ENCODE measurements around the gene FER.
"Not testable (repeated sequence)": the region's sequence is repeated elsewhere in the genome, so short reads cannot be mapped to it uniquely, and the experiment has no call there.

Gene FER

DNA sequence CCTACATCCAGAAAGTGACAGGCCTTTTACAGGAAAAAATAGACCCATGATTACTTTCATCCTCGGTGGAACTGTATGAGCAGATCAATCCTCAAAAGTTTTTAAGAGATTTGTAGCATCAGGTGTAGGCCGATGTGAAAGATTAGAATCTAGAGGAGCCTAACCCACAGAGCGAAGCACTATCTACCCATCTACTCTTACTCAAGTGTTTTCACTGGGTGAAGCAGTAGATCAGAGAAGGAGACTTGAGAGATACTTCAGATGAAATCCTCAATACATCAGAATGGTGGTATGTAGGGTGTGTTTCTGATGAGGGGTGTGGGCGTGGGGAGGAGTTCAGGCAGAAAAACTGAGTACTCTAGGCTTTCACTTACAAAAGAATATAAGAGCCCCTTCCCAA, 192.8 kb downstream of the FER start:
- Histone ChIP-seq H3K4me3 (no peak overlapping the region), H3K27ac (no peak overlapping the region)

DNA sequence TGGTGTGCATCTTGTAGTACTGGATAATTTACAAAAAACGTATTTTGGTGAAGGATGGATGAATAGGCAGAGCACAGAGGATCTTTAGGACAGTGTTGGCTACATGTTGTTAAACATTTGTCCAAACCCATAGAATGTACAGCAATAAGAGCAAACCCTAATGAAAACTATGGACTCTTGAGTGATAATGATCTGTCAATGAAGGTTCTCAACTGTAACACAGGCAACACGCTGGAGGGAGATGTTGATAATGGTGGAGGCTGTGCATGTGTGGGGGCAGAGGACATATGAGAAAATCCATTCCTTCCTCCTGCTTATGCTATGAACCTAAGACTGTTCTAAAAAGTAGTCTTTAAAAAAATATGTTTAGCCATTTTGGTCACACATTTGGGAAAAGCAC, 194.0 kb downstream of the FER start:
- Histone ChIP-seq H3K4me3 (no peak overlapping the region), H3K27ac (no peak overlapping the region)

DNA sequence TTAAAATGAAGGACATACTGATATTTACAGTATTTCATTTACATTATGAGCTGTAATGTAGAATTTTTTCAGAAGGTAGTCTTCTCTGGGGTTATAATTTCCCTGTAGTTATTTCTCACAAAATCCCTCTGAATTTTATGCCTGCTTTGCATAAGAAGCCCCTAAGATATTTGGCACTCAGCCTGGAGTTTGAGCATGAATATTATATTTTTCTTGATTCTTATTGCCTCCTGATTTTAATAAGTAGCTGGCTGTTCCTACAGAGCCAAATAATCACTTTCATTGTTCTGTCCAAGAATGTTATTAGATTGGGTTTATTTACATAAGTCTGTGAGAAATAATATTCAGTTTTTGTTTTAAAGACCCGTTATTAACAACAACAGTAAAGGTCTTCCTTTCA, 195.0 kb downstream of the FER start:
- peak overlapping the region in 1 of 21 experiments; percentile 21 for H3K27ac ChIP-seq
- H3K4me3 ChIP-seq = no peak overlapping the region

DNA sequence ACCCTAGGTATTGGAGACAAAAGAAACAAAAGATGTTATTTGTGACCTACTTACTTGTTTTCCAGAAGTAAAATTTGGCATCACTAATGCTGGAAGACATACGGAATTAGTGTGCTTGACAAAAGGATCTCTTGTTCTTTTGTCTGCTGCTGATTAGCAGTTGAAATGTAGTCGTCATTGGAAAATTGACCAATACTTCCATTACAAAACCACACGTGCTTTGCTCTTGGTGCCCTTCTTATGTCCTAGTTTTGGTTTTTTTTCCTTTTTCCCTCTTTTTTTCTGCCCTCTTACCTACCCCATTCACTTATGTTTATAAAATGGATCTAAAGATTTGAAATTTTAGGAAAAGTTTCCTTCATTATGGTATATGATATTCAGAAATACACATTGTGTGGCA, 197.4 kb downstream of the FER start:
- H3K4me3 ChIP-seq = no peak overlapping the region
- H3K27ac ChIP-seq = no peak overlapping the region

DNA sequence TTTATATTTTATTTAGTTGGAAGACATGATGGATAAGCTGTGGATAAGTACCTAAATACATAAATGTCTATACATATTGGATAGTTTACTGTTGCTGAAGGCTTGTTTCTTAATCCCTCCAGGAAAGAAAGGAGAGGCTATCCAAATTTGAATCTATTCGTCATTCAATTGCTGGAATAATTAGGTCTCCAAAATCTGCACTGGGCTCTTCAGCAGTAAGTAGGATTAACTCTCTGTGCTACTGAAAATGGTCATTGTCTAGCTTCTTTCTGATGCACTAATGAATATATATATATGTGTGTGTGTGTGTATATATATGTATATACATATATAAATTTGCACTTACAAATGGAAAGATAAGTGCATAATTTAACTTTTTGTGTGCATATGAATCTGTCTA, 198.3 kb downstream of the FER start:
- Histone ChIP-seq H3K4me3 (no peak overlapping the region), H3K27ac (no peak overlapping the region)

DNA sequence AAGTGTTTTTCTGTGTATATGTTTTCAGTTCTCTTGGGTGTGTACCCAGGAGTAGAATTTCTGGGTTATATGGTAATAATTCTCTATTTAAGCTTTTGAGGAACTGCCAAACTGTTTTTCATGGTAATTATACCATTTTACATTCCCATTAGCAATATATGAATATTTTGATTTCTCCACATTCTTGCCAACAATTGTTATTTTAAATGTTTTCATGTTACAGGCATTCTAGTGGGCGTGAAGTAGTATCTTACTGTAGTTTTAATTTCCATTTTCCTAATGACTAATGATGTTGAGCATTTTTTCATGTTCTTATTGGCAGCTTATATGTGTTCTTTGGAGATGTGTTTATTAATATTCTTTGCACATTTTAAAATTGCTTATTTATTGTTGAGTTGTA, 199.5 kb downstream of the FER start:
- no peak overlapping the region for H3K4me3 ChIP-seq
- no peak overlapping the region for H3K27ac ChIP-seq

DNA sequence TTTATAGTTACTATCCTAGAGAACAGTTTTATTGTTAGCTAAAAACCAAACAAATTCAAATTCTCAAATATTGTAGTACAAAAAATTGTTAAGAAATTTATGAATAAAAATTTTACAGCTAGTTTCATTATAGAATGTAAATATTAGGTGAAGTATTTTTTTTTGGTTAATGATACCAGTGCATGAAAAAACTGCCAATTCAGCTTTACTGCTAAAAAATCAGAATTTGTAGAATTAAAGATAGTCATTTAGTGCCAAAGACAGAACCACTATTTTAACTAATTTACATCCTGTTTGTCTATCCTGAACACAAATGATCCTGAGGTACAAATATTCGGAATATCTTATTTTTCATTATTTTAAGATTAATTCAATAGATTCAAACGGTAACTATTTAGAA, 202.6 kb downstream of the FER start:
- Histone ChIP-seq H3K27ac (no peak overlapping the region), H3K4me3 (no peak overlapping the region)

DNA sequence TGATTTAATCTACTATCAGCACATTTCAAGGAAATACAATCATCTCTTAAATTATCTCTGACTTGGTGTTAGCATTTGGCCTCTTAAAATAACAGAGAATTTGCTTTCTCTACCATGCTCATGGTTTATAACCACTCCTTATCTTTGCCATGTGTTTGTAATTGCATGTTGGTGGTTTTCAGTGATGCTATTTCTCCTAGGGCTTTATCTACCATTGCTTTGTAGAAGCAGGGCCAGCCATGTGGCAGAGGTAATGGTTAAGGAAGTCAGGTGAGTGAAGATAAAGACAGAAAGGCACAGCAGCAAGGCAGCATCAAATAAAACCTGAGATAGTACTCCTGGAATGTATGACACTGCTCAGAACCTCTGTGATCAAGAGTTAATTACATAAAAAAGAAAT, 206.2 kb downstream of the FER start:
- Histone ChIP-seq H3K4me3 (no peak overlapping the region), H3K27ac (no peak overlapping the region)

DNA sequence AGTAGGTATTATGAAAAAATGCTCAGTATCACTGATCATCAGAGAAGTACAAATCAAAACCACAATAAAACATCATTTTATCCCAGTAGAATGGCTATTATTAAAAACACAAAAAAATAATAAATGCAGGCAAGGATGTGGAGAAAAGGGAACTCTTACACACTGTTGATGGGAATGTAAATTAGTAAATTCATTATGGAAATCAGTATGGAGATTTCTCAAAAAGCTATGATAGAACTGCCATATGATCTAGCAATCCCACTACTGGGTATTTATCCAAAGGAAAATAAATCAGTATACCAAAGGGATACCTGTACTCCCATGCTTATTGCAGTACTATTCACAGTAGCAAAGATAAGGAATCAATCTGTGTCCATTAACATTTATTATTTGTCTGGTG, 209.6 kb downstream of the FER start:
- no peak overlapping the region for H3K4me3 ChIP-seq
- no peak overlapping the region for H3K27ac ChIP-seq

DNA sequence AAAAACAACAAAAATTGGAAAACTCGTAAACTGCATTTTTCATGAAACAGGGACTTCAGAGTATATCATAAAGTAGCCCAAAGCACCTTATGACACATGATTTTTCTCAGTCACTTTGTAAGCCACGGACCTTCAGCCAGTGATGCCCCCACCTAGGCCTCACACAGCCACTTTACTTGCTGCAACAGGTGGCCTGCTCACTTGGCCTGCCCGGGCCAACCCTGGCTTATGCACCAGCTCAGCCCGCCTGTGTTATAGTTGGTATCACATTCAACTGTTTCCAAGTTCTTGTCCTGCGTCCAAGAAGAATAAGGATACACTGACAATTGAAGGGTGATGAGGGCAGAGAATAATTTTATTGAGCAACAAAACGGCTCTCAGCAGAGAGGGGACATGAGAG, 219.2 kb downstream of the FER start:
- no peak overlapping the region for H3K27ac ChIP-seq
- no peak overlapping the region for H3K4me3 ChIP-seq

DNA sequence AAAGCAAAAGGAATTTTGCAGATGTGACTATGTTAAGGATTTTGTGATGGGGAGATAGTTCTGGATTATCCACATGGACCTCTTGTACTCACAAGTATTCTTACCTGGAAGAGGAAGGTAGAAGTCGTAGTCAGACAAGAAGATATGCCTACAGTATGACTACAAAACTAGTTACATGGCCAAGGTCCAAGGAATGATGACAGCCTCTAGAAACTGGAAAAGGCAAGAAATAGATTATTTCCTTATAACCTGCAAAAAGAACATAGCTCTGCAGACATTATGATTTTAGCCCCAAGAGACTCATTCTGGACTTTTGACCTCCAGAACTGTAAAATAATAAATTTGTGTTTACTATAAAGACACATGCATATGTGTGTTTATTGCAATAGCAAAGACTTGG, 226.9 kb downstream of the FER start:
- Histone ChIP-seq H3K27ac (no peak overlapping the region), H3K4me3 (no peak overlapping the region)

DNA sequence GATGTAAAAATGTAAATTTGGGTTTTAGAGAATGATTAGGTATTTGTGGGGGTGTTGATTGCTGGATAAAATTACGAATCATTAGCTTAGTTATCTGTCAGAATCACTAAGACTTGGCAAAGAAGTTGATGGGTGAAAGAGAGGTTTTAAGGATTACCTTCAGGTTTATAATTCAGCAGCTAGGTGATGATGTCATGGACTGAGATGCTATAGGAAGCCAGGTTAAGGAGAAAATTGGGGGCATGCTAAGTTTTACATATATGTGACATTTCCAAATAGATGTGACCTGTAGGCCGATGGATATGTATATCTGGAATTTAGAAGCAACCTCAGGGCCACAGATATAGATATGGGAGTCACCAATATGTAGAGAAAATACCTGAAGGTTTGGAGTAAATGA, 228.0 kb downstream of the FER start:
- H3K27ac ChIP-seq = no peak overlapping the region
- no peak overlapping the region for H3K4me3 ChIP-seq

DNA sequence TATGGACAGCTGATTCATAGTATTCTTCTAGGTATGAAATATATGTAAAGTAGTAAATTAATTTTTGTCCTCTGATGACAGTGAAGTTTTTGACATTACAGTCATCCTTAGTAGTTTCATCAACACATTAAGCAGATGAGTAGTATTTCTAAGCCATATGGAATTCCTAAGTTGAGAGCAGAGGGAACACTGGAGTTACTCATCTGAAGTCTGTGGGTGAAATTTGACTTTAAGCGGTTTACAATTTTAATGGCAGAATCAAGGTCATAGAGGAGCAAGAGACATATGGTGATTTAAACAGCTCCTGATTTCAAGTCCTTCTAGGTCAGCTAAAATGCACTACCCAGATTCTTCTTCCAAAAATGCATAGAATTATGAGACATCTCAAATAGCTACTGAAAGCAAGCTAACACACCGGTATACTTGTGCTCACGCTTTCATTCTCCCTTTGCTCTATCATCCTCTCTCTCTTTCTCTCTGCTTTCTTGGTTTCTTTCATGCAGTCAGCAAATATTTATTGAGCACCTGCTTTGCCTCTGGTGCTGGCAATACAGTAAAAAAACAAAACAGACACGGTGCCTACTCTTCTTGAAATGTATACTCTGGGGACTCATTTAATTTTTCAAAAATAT, 235.9 kb downstream of the FER start:
- H3K27ac ChIP-seq = no peak overlapping the region

DNA sequence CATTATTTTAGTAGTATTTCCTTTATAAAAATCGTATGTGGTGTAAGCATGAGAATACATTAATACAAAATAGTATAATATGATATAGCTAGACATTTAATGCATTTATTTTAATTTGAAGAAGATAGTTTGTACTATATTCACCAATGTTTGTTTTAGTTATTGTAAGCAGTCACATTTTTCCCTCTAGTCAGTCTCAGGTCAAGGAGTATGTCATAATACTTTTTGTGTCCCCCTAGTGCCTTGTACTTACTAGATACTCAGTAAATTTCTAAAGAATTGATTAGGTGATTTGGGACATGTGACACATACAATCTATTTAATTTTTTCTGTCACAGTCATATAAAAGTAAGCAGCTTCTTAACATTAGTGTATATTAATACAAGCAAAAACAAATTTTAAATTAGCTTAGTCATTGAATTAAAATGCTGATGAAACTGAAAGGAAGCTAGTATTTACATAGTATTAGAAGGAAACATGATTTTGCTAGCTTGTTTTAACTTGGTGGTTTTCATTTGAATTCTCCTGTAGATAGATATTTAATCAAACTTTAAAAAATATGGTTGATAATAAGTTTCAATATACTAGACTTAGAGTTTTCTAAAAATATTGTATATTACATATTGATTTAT, 242.2 kb downstream of the FER start:
- Histone ChIP-seq H3K4me3 (no peak overlapping the region), H3K27ac (no peak overlapping the region)

More for the DNA sequence above, 235.9 kb downstream of the FER start:
- H3K4me3 ChIP-seq = no peak overlapping the region

DNA sequence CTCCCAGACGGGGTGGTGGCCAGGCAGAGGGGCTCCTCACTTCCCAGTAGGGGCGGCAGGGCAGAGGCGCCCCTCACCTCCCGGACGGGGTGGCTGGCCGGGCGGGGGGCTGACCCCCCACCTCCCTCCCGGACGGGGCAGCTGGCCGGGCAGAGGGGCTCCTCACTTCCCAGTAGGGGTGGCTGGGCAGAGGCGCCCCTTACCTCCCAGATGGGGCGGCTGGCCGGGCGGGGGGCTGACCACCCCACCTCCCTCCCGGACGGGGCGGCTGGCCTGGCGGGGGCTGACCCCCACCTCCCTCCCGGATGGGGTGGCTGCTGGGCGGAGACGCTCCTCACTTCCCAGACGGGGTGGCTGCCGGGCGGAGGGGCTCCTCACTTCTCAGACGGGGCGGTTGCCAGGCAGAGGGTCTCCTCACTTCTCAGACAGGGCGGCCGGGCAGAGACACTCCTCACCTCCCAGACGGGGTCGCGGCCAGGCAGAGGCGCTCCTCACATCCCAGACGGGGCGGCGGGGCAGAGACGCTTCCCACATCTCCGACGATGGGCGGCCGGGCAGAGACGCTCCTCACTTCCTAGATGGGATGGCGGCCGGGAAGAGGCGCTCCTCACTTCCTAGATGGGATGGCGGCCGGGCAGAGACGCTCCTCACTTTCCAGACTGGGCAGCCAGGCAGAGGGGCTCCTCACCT, 244.8 kb downstream of the FER start:
- H3K4me3 ChIP-seq, H3K27ac ChIP-seq: not testable (repeated sequence)

DNA sequence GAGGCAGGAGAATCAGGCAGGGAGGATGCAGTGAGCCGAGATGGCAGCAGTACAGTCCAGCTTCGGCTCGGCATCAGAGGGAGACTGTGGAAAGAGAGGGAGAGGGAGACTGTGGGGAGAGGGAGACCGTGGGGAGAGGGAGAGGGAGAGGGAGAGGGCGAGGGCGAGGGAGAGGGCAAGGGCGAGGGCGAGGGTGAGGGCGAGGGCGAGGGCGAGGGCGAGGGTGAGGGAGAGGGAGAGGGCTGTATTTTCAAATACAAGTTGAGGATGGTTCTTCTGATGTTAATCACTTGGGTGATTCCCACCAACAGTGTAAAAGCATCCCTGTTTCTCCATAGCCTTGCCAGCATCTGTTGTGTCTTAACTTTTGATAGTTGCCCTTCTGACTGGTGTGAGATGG, 245.7 kb downstream of the FER start:
- H3K27ac ChIP-seq, H3K4me3 ChIP-seq: not testable (repeated sequence)

DNA sequence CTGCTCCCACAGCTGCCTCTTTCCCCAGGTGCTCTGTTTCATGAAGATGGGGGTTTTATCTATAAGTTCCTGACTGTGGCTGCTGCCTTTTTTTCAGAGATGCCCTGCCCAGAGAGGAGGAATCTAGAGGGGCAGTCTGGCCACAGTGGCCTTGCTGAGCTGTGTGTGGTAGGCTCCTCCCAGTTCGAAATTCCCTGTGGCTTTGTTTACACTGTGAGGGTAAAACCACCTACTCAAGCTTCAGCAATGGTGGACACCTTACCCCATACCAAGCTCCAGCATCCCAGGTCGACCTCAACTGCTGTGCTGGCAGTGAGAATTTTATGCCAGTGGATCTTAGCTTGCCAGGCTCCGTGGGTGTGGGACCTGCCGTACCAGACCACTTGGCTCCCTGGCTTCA, 250.0 kb downstream of the FER start:
- H3K27ac ChIP-seq = no peak overlapping the region
- no peak overlapping the region for H3K4me3 ChIP-seq

DNA sequence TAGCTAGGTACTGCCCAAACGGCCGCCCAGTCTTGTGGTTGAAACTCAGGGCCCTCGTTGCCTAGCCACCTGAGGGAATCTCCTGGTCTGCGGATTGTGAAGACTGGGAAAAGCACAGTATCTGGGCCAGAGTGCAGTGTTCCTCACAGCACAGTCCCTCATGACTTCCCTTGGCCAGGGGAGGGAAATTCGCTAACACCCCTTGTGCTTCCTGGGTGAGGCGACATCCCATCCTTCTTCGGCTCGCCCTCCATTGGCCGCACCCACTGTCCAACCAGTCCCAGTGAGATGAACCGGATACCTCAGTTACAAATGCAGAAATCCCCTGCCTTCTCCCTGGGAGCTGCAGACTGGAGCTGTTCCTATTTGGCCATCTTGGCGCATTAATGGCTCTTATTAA, 250.5 kb downstream of the FER start:
- Histone ChIP-seq H3K27ac (no peak overlapping the region), H3K4me3 (no peak overlapping the region)

DNA sequence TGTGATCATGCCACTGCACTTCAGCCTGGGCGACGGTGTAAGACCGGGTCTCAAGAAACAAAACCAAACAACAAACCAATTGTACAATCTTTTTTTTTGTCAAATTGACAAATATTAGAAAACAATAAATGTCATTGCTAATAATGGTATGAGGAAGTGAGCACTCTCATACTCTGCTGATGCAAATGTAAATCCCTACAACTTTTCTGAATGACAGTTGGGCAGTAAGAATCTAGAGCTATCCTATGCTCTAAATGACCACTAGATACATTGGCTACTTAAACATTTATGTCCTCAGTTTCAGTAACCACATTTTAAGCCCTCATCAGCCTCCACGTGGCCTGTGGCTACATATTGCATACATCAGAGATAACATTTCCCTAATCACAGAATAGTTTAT, 256.2 kb downstream of the FER start:
- no peak overlapping the region for H3K4me3 ChIP-seq
- no peak overlapping the region for H3K27ac ChIP-seq

DNA sequence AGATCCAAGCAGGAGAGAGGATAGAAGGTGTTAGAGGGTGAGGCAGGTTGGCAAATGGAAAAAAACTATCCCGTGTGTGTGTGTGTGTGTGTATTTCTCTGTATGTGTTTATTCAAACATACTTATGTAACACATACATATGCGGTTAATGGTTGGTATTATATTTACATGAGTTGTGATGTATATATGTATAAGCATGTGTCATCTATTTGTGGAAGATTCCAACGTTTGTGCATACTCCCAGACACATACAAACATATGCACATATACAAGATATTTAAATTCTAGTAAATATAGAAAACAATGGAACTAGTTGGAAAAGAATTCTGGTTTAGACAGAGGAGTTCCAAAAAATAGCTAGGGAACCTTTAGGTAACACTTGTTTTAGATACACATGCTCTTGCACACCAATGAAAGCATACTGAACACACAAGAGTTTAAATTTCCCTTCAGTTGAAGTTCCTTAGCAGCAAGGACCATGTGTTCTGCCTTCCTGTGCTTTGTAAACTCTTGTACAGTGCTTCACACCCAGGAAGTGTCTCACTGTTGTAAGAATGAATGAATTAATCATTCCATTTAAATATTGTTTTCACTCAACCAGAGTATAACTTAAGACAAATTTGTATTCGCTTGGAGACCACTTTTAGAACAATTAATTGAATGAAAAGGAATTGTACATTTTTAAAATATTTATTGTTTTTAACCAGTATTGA, 257.8 kb downstream of the FER start:
- Histone ChIP-seq H3K27ac (no peak overlapping the region), H3K4me3 (no peak overlapping the region)

DNA sequence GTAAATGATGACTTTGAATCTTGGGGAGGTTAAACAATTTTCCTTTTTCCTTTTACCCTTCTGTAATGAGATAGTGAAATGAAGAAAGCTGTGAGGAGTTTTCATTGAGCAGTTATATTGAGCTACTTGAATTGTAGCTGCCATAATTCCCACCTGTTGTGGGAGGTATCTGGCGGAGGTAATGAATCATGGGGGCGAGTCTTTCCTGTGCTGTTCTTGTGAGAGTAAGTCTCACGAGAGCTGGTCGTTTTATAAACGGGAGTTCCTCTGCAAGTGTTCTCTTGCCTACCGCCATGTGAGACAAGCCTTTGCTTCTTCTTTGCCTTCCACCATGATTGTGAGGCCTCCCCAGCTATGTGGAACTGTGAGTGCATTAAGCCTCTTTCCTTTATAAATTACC, 258.4 kb downstream of the FER start:
- Histone ChIP-seq H3K4me3 (no peak overlapping the region), H3K27ac (no peak overlapping the region)

Data from skin epidermis (tissue), 12 donors.